Stimulated activated CD8-positive, alpha-beta memory T cell treated with anti-CD3 and anti-CD28 coated beads, Interleukin-15, amount 100 ng/mL, for 4 hours (primary cell): Measurements from ENCODE around the gene PGLYRP4.

Experiments used
- DNase-seq, 2 donors: peaks; one replicate each; pipeline ENCODE4 v3.0.0-alpha.2; 2020; ENCODE audit warnings: low read depth in 2 of 2

Gene PGLYRP4

DNA sequence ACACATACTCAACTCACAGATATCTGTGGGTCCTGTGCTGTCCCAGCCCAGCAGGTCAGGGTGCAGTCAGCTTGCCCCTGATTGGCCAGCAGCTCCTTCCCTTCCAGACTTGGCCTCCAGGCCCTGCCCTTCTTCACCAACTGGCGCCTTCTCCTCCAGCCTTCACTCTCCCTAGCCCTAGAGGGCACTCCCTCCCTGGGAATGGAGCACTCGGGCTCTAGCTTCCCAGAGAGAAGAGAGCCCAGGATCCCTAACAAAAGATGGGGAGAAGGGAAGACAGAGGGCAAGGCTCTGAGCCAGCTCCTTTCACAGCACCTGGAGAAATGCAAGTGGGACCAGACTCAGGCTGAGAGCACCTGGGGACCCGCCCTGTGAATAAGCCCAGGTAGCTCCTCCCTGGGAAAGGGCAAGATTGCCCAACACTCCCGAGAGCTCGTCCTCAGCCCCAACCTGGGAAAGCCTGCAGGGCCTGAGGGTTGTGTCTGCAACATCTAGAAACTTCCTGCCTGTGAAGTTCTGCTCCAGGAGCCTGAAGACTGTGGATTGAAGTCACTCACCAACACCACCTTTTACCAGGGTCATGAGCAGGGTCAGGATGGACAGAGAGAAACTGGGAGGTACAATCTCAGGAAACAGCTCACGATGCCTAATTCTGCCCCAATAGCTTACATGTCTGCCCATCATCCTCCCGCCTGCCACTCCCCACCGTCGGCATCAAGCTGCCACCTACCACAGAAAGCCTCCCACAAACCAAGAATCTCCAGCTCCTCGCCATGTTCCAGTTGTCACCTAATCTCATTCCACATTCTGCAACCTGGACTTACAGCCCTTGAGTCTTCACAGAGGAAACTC is at the start of gene PGLYRP4:
Gene PGLYRP4 (minus strand): TSS at position 331 of the 852 bp plus-strand sequence. CDS start 909 bp downstream, outside the sequence.
- DNase-seq, result no peak

DNA sequence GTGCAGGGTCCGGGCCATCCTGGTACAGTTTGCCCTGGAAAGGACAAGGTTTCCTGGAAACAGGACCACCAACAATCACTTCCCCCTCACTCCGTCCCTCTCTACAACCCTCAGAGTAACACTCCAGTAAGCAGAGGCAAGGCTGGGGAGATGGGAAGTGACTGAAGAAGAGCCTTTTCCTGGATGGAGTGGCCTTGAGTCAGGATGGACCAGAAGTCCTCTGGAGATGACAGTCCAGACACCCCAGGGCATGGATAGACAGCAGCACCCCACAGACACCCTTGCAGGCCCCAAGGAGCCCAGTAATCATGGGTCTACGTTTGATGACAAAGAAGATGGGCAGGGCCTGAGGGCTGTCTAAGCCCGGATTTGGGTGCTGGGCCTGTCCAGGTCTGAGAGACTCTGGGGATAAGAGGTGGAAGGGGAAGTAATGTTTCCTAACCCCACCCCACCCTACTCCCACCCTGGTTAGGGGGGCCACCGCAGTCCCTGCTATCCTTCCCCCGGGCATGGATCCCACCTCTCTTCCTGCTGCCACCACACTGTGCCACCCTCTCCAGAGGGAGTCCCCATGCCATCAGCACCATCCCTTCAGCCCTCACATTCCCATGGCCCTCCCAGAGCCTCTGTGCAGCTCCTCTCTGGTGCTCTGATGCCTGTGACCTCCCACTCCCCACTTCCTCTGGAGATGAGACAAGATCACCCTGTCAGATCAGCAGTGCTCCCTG is 49.4 kb upstream of the PGLYRP4 start:
- DNase-seq, result no peak

DNA sequence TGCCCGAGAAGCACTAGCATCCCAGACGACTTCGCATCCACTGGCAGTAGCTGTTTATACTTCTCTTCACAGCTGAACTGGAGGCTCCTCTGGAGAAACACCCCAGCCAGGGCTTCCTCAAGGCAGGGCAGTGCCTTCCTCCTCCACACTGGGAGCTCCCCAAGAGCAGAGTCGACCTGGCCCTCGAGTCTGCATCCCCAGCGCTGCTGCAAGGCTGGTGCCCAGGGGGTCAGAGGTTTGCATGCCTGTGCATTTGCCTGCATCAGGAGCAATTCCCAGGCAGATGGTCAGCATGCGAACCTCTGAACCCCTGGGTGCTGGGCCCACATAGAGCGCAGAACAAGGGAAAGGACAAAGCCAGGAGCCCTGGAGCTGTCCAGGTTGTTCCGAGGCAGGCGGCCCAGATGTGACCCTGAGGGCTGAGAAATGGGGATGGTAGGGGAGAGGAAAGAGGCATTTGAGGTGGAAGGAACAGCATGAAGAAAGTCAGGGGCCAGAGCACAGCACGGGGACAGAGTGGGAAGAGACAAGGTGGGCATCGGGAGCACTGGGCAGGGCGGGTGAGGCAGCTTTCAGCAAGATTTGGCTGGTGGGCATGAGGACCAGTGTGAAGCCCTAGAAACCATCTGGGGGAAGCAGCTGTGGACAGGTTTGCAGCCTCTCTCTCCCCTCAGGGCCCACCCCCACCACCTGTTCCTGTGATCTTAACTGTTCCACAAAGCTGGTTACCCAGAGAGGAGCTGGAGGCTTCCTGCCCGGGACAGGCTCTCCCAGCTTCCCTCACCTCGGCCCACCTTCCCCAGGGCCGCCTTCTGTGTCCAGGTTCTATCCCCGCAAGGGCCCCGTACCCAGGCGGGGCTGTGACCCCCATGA is 48.6 kb upstream of the PGLYRP4 start:
- no peak for DNase-seq

GRCh38 chr1:153396461-153396860 is 47.8 kb upstream of the PGLYRP4 start:
- DNase-seq, result no peak

DNA sequence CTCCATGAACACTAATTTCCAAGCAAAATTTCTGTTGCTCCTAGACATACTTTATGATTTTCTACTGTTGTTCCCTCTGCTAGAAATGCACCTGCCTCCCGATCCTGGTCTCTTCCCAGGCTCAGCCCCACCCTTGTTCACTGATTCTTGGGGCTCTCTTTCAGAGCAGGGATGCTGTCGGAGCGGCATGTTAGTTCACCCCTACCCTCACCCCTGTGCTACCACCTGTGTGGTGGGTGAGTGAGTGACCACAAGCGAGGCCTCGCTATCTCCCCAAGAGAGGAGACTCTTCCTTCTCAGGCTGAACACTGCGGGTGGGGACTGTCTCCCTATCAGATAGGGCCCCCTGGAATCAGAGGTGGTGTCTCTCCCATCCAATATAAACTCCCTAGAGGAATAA is 47.1 kb upstream of the PGLYRP4 start:
- DNase-seq, result no peak

DNA sequence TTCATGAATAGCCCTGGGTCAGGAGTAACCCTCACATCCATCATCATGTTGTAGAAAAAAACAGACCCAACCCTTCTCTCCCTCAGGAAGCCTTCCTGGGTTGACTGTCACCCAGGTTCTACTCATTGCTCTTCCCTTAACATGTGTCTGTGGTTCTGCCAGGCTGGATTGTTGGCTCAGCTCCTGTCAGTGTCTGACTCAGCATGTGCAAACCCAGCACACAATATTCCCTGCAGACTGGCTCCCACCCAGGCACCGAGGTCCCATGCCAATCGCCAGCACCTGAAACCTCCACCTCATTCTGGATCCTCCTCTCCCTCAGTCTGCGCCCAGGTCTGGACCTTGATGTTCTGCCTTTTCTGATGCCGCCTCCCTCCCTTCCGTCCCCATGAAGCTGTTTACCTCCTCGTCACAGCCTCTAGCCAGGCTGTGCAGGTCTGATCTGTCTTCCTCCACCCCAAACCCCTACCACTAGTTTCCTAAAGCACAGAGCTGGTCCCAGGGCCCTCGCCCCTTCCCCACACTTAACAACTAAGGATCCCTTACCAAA is 46.6 kb upstream of the PGLYRP4 start:
- no peak for DNase-seq

DNA sequence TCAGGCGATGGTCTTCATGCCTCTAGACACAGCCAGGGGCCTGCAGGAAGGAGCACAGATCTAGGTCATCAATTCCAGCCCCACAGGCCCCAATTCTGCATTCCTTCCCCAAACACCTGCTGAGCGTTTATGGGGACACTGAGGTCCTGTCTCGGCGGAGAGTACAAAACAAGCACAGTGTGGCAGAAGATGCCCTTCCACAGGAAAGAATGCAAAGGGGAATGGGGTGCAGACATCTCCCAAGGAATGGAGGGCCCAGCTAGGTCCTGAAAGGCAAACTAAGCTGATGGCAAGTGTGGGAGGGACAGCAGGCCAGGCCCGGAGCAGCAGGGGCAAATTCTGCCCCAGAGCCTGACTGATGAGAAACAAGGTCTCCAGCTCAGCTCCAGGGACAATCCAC is 45.8 kb upstream of the PGLYRP4 start:
- no peak for DNase-seq

GRCh38 chr1:153393926-153394325 is 45.3 kb upstream of the PGLYRP4 start:
- no peak for DNase-seq

- no peak for DNase-seq
Observed at GRCh38 chr1:153392822-153393221, 44.2 kb upstream of the PGLYRP4 start.

DNA sequence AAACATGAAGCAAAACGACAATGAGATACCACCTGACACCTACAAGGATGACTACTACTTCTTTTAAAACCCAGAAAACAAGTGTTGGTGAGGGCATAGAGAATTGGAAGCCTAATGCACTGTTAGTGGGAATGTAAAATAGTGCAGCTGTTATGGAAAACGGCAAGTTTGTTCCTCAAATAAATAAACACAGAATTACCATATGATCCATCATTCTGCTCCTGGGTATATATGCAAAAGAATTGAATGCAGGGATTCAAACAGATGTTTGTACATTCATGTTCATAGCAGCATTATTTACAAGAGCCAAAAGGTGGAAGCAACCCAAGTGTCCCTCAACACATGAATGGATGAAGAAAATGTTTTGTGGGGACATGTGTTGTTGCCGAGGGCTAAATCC is 43.6 kb upstream of the PGLYRP4 start:
- no peak for DNase-seq

- DNase-seq, result no peak
Observed at GRCh38 chr1:153390938-153391710, 42.5 kb upstream of the PGLYRP4 start, which contains the start of gene S100A8. TSS of gene S100A8 (minus strand) at chr1:153391073. CDS start at chr1:153390535, 538 bp downstream.

- no peak for DNase-seq
Observed at GRCh38 chr1:153389973-153390879, 41.6 kb upstream of the PGLYRP4 start.

- DNase-seq, result no peak
Observed at GRCh38 chr1:153389401-153389800, 40.8 kb upstream of the PGLYRP4 start.

DNA sequence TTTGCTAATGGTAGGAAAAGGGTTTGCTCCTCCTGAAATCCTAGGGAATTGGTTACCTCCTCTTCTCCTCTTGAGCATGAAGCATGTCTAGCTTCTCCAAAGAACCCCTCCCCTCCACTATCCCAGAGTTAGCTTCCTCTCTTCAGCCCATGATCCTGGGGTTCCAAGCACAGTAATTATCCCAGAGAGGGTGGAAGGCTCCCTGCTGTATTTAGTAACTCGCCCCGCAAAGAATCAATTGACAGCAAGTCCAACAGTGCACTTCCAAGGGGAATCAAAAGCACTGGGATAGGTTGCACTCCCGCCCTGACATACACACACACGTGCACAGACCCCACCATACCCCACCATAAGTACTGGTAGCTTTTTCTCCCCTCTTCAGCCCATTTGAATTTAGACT is 39.1 kb upstream of the PGLYRP4 start:
- no peak for DNase-seq

DNA sequence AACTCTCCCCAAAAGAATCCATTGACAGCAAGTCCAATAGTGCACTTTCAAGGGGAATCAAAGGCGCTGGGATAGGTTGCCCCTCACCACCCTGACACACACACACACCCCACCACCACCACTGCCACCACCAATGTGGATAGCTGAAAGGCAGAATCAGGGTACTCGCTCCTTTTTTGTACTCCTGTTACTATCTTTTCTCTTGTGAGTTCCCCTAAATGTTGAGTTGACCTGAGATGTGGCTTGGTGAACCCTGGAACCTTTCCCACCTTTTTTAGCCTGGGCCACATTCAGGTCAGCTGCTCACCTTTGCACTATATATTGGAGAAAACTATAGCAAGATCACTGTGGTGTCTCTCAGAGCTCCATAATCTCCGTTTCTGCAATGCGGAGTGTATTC is 38.4 kb upstream of the PGLYRP4 start:
- DNase-seq, result no peak

GRCh38 chr1:153386500-153386901 is 37.9 kb upstream of the PGLYRP4 start:
- no peak for DNase-seq

DNA sequence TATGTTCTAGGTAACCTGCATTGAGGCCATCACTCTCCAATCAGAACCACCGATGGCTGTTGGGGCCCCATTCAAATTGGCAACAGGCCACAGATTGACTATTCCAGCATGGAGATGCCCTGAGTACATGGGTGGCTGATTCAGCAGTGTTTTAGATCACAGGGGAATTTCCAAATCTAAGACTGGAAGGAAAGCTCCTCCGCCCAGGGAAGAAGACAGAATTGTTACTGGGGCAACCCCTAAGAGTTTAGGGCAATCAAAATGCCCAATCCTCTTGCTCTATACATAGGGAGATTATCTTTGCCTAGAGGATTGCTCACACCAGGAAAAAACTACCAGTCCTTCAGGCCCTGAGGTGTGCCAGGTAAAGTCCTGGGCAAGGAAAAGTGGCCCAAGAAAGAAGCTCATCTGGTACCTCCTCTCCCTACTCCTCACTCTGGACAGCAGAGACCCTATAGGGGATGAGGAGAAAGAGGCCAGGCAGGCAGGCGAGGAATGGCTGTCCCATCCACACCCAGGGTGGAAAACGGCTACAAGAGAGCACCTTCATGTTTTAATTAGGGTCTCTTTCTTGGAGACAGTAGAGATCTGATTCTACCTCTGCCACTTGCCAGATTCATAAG is 36.4 kb upstream of the PGLYRP4 start:
- DNase-seq, result no peak

- DNase-seq, result no peak
Observed at GRCh38 chr1:153380711-153381110, 32.1 kb upstream of the PGLYRP4 start.

DNA sequence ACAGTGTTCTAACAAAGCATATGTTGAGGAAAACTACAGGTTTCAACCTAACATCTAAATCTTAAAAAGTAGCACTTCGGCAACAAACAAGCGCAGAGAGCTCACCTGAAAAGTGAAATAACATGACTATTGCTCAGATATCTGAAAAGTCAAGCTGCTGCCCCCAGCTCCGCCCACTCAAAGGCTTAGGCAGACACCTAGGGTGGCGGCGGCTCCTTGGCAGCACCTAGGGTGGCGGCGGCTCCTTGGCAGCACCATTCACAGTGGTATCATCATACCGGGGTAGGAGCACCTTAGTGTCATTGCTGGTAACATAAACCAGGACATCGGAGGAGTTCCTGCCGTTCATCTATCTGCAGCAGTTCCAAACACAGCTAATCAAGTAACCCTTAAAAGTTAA is 30.9 kb upstream of the PGLYRP4 start:
- DNase-seq, result no peak
